ENCODE measurements around the gene FILIP1L.

The FILIP1L gene

GRCh38 chr3:100001526-100002270 lies 112.6 kb downstream of the FILIP1L start:
- no peak overlapping the region for H2AFZ ChIP-seq

GRCh38 chr3:100001083-100001482 lies 113.2 kb downstream of the FILIP1L start:
- no peak overlapping the region for H3K4me2 ChIP-seq (ENCODE audit: low read length)
- H2AFZ ChIP-seq, result no peak overlapping the region
- no peaks in the 10 kb centered on the region for H3K79me2 ChIP-seq
- H3K36me3 ChIP-seq (ENCODE audit: control insufficient read depth, insufficient read depth, low read length), result no peaks in the 10 kb centered on the region
- no peaks in the 10 kb centered on the region for H3K27me3 ChIP-seq (ENCODE audit: control insufficient read depth, insufficient read depth, low read length)
- no peak for TF ChIP-seq CTCF (IDR thresholded peaks at IDR 0.05)
- H3K4me3 ChIP-seq (ENCODE audit: low read depth, low read length), result no peak overlapping the region
- no peak overlapping the region for H3K9ac ChIP-seq
- no peak overlapping the region for H3K27ac ChIP-seq
- peaks cover 16% of the 10 kb centered on the region for H3K4me1 ChIP-seq
- H3K9me3 ChIP-seq (ENCODE audit: control insufficient read depth, low read length), result no peaks in the 10 kb centered on the region

More at GRCh38 chr3:100001526-100002270, 112.6 kb downstream of the FILIP1L start:
- Histone ChIP-seq H3K36me3 (ENCODE audit: control insufficient read depth, insufficient read depth, low read length) (no peaks in the 10 kb centered on the region), H3K27me3 (ENCODE audit: control insufficient read depth, insufficient read depth, low read length) (no peaks in the 10 kb centered on the region), H3K4me2 (ENCODE audit: low read length) (no peak overlapping the region), H3K79me2 (no peaks in the 10 kb centered on the region), H3K9me3 (ENCODE audit: control insufficient read depth, low read length) (no peaks in the 10 kb centered on the region), H3K9ac (no peak overlapping the region), H3K4me1 (peaks cover 21% of the 10 kb centered on the region), H3K4me3 (ENCODE audit: low read depth, low read length) (no peak overlapping the region), H3K27ac (no peak overlapping the region)
- TF ChIP-seq CTCF (IDR thresholded peaks at IDR 0.05), result no peak

GRCh38 chr3:99999536-99999935 lies 114.8 kb downstream of the FILIP1L start:
- H3K9me3 ChIP-seq (ENCODE audit: control insufficient read depth, low read length), result no peaks in the 10 kb centered on the region
- H3K4me1 ChIP-seq, result peaks cover 16% of the 10 kb centered on the region
- H3K27me3 ChIP-seq (ENCODE audit: control insufficient read depth, insufficient read depth, low read length), result no peaks in the 10 kb centered on the region
- H3K4me3 ChIP-seq (ENCODE audit: low read depth, low read length), result no peak overlapping the region
- H3K36me3 ChIP-seq (ENCODE audit: control insufficient read depth, insufficient read depth, low read length), result no peaks in the 10 kb centered on the region
- H3K4me2 ChIP-seq (ENCODE audit: low read length), result no peak overlapping the region
- H2AFZ ChIP-seq, result no peak overlapping the region
- no peak overlapping the region for H3K9ac ChIP-seq
- peaks cover 2% of the 10 kb centered on the region for H3K79me2 ChIP-seq
- TF ChIP-seq CTCF (IDR thresholded peaks at IDR 0.05), result no peak
- no peak overlapping the region for H3K27ac ChIP-seq

- H3K4me3 ChIP-seq (ENCODE audit: low read depth, low read length), result no peak overlapping the region
- peaks cover 2% of the 10 kb centered on the region for H3K79me2 ChIP-seq
- H3K27me3 ChIP-seq (ENCODE audit: control insufficient read depth, insufficient read depth, low read length), result no peaks in the 10 kb centered on the region
- H2AFZ ChIP-seq, result no peak overlapping the region
- no peak overlapping the region for H3K27ac ChIP-seq
- no peak for TF ChIP-seq CTCF (IDR thresholded peaks at IDR 0.05)
- no peaks in the 10 kb centered on the region for H3K4me1 ChIP-seq
- H3K9me3 ChIP-seq (ENCODE audit: control insufficient read depth, low read length), result no peaks in the 10 kb centered on the region
- no peaks in the 10 kb centered on the region for H3K36me3 ChIP-seq (ENCODE audit: control insufficient read depth, insufficient read depth, low read length)
- no peak overlapping the region for H3K9ac ChIP-seq
- H3K4me2 ChIP-seq (ENCODE audit: low read length), result no peak overlapping the region
Measured at GRCh38 chr3:99997293-99997692, 117.0 kb downstream of the FILIP1L start.

- no peak for TF ChIP-seq CTCF (IDR thresholded peaks at IDR 0.05)
- no peak overlapping the region for H3K27ac ChIP-seq
- no peaks in the 10 kb centered on the region for H3K9me3 ChIP-seq (ENCODE audit: control insufficient read depth, low read length)
- no peaks in the 10 kb centered on the region for H3K27me3 ChIP-seq (ENCODE audit: control insufficient read depth, insufficient read depth, low read length)
- H3K4me1 ChIP-seq, result no peaks in the 10 kb centered on the region
- H3K79me2 ChIP-seq, result peaks cover 2% of the 10 kb centered on the region
- H3K4me2 ChIP-seq (ENCODE audit: low read length), result no peak overlapping the region
- H3K4me3 ChIP-seq (ENCODE audit: low read depth, low read length), result no peak overlapping the region
- no peaks in the 10 kb centered on the region for H3K36me3 ChIP-seq (ENCODE audit: control insufficient read depth, insufficient read depth, low read length)
- no peak overlapping the region for H2AFZ ChIP-seq
- H3K9ac ChIP-seq, result no peak overlapping the region
Measured at GRCh38 chr3:99990179-99990578, 124.1 kb downstream of the FILIP1L start.

Measured in parathyroid adenoma (tissue), 2 donors.